Measurements from ENCODE around the gene KLHL4.
A peak's percentile ranks its signal among the peaks of the same experiment; 100 is the strongest.
"Not testable (repeated sequence)": the region's sequence is repeated elsewhere in the genome, so short reads cannot be mapped to it uniquely, and the experiment has no call there.

The KLHL4 gene

GRCh38 chrX:87663421-87663820 lies 145.8 kb downstream of the KLHL4 start:
- DNase-seq (ENCODE audit: low spot score), result peak; percentile 17

GRCh38 chrX:87664381-87664780 lies 146.8 kb downstream of the KLHL4 start:
- peak; percentile 16 for DNase-seq (ENCODE audit: low spot score)

- no peak for DNase-seq (ENCODE audit: low spot score)
These were observed 162.2 kb downstream of the KLHL4 start for GRCh38 chrX:87679849-87680248.

- no peak for DNase-seq (ENCODE audit: low spot score)
These were observed 170.1 kb downstream of the KLHL4 start for GRCh38 chrX:87687703-87688102.

GRCh38 chrX:87688113-87688748 lies 170.6 kb downstream of the KLHL4 start:
- not testable (repeated sequence) for DNase-seq (ENCODE audit: low spot score)

GRCh38 chrX:87689218-87689617 lies 171.6 kb downstream of the KLHL4 start:
- DNase-seq (ENCODE audit: low spot score), result not testable (repeated sequence)

GRCh38 chrX:87693204-87693603 lies 175.6 kb downstream of the KLHL4 start:
- DNase-seq (ENCODE audit: low spot score), result no peak

- no peak for DNase-seq (ENCODE audit: low spot score)
These were observed 179.8 kb downstream of the KLHL4 start for GRCh38 chrX:87697409-87697808.

GRCh38 chrX:87702795-87703194 lies 185.2 kb downstream of the KLHL4 start:
- no peak for DNase-seq (ENCODE audit: low spot score)

GRCh38 chrX:87703469-87703868 lies 185.9 kb downstream of the KLHL4 start:
- DNase-seq (ENCODE audit: low spot score), result not testable (repeated sequence)

GRCh38 chrX:87706134-87706533 lies 188.5 kb downstream of the KLHL4 start:
- no peak for DNase-seq (ENCODE audit: low spot score)

- no peak for DNase-seq (ENCODE audit: low spot score)
These were observed 193.0 kb downstream of the KLHL4 start for GRCh38 chrX:87710580-87710979.
